SH-SY5Y (cell line): ENCODE measurements around the gene PODNL1.

Experiments used
- GATA2 ChIP-seq: IDR thresholded peaks from 2 replicates; pipeline ENCODE4 v1.6.1; 2011; ENCODE audit warnings: mild to moderate bottlenecking, low read depth, low read length
- GATA3 ChIP-seq: IDR thresholded peaks from 2 replicates; pipeline ENCODE4 v1.6.1; 2011; ENCODE audit warnings: low read depth, mild to moderate bottlenecking, low read length, moderate library complexity

GRCh38 chr19:13906910-13907309 is 31.3 kb downstream of the PODNL1 start:
- TF ChIP-seq GATA2 (no peak), GATA3 (no peak)
